Occipital lobe (tissue), 2 donors: ENCODE data around the gene PITPNC1. TPM values are rescaled to one million over a fixed set of nuclear protein-coding genes. Genes with fewer than 3 reads are reported as not detected.
"Not testable (repeated sequence)": the region's sequence is repeated elsewhere in the genome, so short reads cannot be mapped to it uniquely, and the experiment has no call there.

ENCODE experiments used
- DNase-seq: peaks from one replicate; lab custom pipeline; 2025; lab: John Stamatoyannopoulos, UW
- total RNA-seq: library from RNA; depleted of rRNA; stranded (reverse); fragments of >200 nt; gene quantifications from one replicate; pipeline ENCODE4 v1.2.3, GENCODE V29; 2014

PITPNC1 gene
- total RNA-seq, 1 donor from 2014 or later = 60.8 TPM

GRCh38 chr17:67459985-67460384 is 82.9 kb downstream of the PITPNC1 start:
- no peak for DNase-seq

GRCh38 chr17:67461228-67461780 is 84.2 kb downstream of the PITPNC1 start:
- DNase-seq = no peak

DNA sequence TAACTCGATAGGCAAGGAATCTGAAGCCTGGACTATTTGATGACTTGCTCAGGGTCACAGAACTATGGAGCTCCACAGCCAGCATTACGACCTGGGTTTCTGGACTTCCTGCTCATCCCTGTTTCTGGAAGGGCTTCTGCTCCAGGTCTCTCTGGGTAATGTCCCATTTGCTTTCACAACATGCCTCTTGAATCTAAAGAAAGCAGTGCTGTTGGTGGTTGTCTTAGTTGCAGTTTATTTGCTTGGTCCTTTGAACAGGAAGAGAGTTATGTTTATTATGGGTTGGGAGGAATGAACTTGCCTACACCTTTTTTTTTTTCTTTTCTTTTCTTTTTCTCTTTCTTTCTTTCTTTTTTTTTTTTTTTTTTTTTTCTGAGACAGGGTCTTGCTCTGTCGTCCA is 84.8 kb downstream of the PITPNC1 start:
- DNase-seq = no peak

- DNase-seq = no peak
Observed at GRCh38 chr17:67466251-67466796, 89.2 kb downstream of the PITPNC1 start.

- no peak for DNase-seq
Observed at GRCh38 chr17:67467500-67468455, 90.7 kb downstream of the PITPNC1 start.

DNA sequence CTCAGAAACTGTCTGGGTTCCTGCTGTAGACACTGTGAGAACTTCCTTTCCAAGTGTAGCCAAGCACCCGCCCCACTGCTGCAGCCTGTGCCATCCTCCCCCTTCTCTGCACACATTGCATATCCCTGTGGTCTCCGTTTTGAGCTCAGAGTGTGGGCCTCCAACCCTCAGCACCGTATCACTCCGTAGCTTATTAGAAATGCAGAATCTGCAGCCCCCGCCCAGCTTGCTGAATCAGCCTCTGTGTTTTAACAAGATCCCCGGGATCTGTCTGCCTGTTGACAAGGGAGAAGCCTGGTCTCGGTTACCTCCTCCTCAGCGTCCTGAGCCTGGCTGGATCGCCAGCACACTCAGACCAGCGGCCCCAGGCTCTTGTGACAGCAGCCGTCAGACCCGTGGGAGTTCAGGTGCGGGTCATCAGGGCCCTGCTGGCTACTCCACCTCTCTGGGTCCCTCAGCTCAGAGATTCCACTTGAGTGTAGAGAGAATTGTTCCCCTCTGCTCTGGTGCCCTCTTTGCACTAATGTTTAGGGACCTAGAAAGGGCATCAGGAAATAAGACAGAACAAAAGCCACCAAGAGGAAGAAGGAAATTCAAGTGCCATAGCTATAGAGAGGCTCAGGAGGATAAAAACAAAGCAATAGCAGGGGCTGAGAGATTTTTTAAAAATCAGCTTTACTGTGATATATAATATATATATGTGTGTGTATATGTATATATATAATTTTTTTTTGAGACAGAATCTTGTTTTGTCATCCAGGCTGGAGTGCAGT is 92.3 kb downstream of the PITPNC1 start:
- no peak for DNase-seq

DNA sequence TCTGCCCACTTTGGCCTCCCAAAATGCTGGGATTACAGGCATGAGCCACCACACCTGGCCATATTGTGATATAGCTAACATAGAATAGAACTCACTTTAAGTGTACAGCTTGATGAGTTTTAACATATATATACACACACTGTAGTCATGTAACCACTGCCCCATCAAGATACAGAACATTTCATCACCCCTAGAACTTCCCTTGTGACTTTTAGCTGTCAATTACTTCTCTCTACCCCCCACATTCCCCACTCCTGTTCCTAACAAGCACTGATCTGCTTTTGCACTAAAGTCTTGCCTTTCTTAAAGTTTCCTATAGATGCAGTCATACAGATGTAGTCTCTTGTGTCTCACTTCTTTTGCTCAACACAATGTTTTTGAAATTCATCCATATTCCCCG is 93.1 kb downstream of the PITPNC1 start:
- DNase-seq = no peak

GRCh38 chr17:67471118-67471517 is 94.0 kb downstream of the PITPNC1 start:
- DNase-seq = no peak

- DNase-seq = not testable (repeated sequence)
Observed at GRCh38 chr17:67472606-67473005, 95.5 kb downstream of the PITPNC1 start.

DNA sequence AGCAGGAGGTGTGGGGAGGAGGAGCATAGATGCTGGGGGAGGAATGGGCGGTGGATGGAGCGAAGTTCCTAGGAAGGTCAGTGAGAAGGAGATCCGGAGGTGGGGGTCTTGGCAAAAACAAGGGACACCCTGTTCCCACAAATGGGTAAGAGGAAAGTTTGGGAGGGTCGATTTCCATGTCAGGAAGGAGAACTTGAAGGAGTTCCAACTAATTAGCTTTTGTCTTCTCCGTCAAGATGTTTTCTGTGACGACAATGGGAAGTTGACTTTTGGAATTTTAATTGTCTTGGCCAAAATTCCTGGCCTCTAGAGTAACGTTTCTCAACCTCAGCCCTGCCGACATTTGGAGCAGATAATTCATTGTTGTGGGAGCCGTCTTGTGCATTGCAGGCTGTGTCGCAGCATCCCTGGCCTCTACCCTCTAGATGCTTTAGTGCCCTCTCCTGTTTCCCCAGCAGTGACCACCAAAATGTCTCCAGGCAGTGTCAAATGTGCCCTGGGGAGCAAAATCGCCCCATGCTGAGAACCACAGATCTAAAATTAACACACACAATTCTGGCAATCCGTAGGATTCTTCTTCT is 97.1 kb downstream of the PITPNC1 start:
- DNase-seq = no peak

GRCh38 chr17:67475161-67475937 is 98.3 kb downstream of the PITPNC1 start:
- DNase-seq = peak; percentile 74

- no peak for DNase-seq
Observed at GRCh38 chr17:67476787-67477335, 99.8 kb downstream of the PITPNC1 start.

GRCh38 chr17:67477687-67478086 is 100.6 kb downstream of the PITPNC1 start:
- DNase-seq = no peak

DNA sequence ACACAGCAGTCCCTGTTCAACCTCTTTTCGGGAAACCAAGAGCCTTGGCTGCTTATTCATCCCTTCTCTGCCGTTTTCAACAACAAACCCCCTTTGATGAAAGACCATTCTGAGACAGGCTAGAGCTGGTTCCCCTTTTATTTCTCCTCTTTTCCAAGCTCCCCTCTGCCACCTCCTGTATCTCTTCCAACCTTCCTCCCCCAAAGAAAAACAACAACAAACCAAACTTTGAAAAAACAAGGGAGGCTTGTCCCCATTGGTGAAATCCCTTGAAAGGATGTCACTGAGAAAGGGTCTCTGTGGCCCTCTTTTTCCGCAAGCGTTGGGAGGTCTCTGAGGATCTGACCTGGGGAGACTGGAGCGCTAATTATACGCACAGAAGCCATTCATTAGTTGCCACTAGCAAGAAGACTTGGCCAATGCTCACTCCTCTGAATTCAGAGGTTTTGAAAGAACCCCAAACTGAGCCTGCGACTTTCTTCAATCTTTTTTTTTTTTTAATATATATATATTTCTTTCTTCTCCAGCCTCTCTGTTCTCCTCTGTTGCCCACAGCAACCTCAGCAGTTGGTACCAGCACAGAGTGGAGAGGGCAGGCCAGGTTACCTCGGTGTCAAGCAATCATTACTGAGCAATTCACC is 101.4 kb downstream of the PITPNC1 start:
- no peak for DNase-seq

DNA sequence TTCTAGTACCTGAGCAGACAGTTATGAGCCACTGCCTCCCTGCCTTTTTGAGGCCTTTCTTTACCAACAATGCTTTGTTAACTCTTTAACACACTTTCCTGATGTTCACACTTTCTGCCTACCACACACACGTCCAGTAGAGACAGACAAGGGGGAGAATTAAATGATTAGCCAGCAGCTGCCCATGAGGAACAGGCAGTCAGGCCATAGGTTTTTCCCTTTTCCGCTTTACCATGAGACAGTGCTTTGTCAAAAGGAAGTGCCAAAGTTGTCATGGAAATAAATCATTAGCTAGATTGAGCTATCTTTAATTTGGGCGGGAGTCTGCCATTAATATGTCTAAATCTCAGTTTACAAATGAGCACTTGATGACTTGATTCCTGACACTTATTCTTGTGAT is 102.1 kb downstream of the PITPNC1 start:
- no peak for DNase-seq

DNA sequence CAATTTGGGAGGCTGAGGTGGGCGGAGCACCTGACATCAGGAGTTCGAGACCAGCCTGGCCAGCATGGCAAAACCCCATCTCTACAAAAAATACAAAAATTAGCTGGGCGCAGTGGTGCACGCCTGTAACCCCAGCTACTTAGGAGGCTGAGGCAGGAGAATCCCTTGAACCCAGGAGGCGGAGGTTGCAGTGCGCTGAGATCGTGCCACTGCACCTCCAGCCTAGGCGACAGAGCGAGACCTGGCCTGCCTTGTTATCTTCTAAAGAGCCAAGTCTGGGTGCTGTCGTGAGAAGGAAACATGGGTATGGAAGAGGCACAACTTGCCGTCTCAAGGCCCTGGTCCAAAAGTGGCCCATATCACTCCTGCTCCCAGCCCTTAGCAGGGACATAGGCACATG is 103.9 kb downstream of the PITPNC1 start:
- DNase-seq = not testable (repeated sequence)

DNA sequence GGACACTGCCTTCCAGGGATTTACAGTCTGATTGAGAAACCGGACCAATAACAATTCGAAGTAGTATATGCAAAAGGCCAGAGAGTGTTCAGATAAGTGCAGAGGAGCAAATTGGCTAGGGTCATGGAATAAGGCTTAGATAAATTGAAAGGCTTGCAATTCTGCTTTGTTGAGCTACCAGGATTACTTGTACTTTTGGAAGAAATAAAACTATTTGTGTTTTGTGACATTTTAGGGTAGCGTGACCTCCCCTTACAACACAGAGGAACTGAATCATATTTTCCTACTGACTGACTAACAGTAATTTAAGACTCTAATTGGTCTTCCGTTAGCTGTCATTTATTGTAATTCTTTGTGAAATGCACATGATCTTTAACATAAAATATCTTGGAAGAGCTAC is 104.7 kb downstream of the PITPNC1 start:
- no peak for DNase-seq

DNA sequence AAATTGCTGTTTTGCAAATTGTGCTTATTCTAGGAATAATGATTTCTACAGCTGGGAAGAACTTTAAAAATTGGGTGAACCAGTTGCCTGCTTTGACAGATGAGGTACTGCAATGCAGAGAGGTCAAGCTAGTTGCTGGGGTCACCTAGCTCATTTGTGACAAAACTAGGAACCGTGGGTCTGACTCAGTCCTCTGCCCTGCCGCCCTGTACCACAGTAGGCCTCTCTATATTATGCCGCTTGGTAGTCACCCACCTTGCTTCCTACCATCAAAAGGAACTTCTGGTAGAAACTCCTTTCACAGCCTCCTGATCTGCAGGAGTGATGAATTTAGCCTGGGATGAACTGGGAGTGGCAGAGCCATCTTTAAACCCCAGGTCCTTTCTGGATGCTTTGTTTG is 105.7 kb downstream of the PITPNC1 start:
- DNase-seq = no peak

- DNase-seq = no peak
Observed at GRCh38 chr17:67484261-67484660, 107.2 kb downstream of the PITPNC1 start.

DNA sequence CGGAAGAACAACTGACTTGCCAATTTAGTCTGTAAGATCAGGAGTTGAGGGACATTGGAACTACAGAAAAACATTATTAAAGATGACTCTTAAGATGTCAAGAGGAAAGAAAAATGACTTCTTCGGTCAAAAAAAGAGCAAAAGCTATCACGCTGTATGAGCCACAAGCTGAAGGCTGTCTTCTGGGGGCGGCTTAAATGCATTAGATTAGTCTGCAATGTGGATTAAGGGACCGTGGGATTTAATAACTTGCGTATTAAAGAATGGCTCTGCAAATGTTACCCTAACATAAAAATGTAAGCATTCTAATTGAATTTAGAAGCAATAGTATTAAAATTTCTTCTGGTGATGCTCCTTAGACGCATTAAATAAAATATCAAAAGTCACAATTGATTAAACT is 108.6 kb downstream of the PITPNC1 start:
- DNase-seq = no peak
